Measurements from ENCODE around the gene TENM3. TPM values are rescaled to one million over a fixed set of nuclear protein-coding genes. Genes with fewer than 3 reads are reported as not detected.
A peak's percentile ranks its signal among the peaks of the same experiment; 100 is the strongest.

The TENM3 gene
- total RNA-seq, 1 experiment from 2014 or later = 0.87 TPM

DNA sequence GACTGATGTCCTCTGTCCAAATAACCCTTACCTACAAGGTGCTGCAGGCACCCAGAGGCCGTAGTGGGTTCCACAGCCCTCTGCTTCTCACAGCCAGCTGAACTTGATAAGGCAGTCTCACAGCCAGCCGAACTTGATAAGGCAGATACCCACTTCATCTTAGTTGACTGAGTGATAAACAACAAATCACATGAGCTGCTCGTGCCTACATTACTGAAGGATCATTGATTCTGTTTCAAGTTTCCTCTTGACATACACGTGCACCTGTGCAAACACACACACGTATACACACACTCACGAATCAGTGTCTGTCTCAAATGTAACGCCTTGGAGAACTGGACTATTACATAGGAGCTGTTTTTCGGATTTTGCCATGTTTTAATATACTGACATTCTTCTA, 397.7 kb downstream of the TENM3 start:
- Histone ChIP-seq H3K27ac (ENCODE audit: low read length) (no peak overlapping the region), H3F3A (ENCODE audit: low read length, unreplicated experiment) (no peaks in the 10 kb centered on the region)

DNA sequence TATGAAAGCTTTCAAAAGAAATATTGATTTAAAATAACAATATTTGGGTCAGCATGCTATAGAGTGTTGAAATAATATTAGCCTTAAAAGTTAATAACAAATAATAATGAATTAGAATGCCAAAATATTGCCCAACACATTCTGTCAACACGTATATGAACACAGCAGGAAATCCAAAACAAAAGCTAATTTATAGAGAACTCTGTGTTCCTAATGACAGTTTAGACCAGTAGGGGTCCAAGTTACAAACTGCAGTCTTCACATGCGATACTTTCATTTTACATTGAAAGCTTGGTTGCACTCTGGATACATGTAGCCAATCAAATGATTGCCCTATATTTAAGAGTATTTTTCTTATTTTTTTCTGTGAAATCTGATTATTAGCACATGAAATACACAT, 399.6 kb downstream of the TENM3 start:
- Histone ChIP-seq H3K9ac (ENCODE audit: low read length) (no peak overlapping the region), H3K27ac (ENCODE audit: low read length) (no peak overlapping the region), H3K27me3 (ENCODE audit: low read length) (no peaks in the 10 kb centered on the region), H3K4me3 (ENCODE audit: low read length) (no peak overlapping the region), H3K4me2 (ENCODE audit: low read length) (no peak overlapping the region), H3K79me2 (ENCODE audit: low read length) (no peaks in the 10 kb centered on the region), H3K4me1 (ENCODE audit: insufficient read depth, low read length) (no peaks in the 10 kb centered on the region), H3K36me3 (ENCODE audit: low read depth, low read length) (no peaks in the 10 kb centered on the region), H3K9me3 (ENCODE audit: low read length) (no peaks in the 10 kb centered on the region), H3K9me2 (replicated peaks; ENCODE audit: low read length) (no peaks in the 10 kb centered on the region), H4K20me1 (ENCODE audit: low read length) (no peaks in the 10 kb centered on the region), H2AFZ (ENCODE audit: low read length) (no peak overlapping the region), H3F3A (ENCODE audit: low read length, unreplicated experiment) (no peaks in the 10 kb centered on the region)
- ChIA-PET POLR2A (ENCODE audit: unreplicated experiment) (no interaction called here), CTCF (interaction anchor here (0.6 kb wide), 1 partner anchor 152 kb away, joined by 3 read pairs; no protein-coding TSS in a partner anchor)
- BruUV-seq (replicated peaks) = no TSS peak
- ATAC-seq = no peak
- TF ChIP-seq EZH2phosphoT487 (IDR thresholded peaks at IDR 0.05; ENCODE audit: borderline replicate concordance, low read length) (no peak), EZH2 (IDR thresholded peaks at IDR 0.05; ENCODE audit: low read length, unreplicated experiment) (no peak)
- TF ChIP-seq, protein P1, sequence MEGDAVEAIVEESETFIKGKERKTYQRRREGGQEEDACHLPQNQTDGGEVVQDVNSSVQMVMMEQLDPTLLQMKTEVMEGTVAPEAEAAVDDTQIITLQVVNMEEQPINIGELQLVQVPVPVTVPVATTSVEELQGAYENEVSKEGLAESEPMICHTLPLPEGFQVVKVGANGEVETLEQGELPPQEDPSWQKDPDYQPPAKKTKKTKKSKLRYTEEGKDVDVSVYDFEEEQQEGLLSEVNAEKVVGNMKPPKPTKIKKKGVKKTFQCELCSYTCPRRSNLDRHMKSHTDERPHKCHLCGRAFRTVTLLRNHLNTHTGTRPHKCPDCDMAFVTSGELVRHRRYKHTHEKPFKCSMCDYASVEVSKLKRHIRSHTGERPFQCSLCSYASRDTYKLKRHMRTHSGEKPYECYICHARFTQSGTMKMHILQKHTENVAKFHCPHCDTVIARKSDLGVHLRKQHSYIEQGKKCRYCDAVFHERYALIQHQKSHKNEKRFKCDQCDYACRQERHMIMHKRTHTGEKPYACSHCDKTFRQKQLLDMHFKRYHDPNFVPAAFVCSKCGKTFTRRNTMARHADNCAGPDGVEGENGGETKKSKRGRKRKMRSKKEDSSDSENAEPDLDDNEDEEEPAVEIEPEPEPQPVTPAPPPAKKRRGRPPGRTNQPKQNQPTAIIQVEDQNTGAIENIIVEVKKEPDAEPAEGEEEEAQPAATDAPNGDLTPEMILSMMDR (conservative IDR thresholded peaks at IDR 0.05; ENCODE audit: low read depth, low read length) = peak; percentile 37; the same call in 1 of the 2 replicates
- peak; percentile 21 for DNase-seq
- intact Hi-C loops (cut with micrococcal nuclease) = loop anchor here (10.0 kb wide), 1 partner anchor 162 kb away; no protein-coding TSS in a partner anchor

More for the DNA sequence above, 397.7 kb downstream of the TENM3 start:
- ChIA-PET CTCF (no interaction called here), POLR2A (ENCODE audit: unreplicated experiment) (no interaction called here)
- no peaks in the 10 kb centered on the region for H3K36me3 ChIP-seq (ENCODE audit: low read depth, low read length)
- H3K79me2 ChIP-seq (ENCODE audit: low read length) = no peaks in the 10 kb centered on the region
- no TSS peak for BruUV-seq (replicated peaks)
- intact Hi-C loops (cut with micrococcal nuclease) = loop anchor here (10.0 kb wide), 1 partner anchor 164 kb away; no protein-coding TSS in a partner anchor
- DNase-seq = no peak
- H3K9me2 ChIP-seq (replicated peaks; ENCODE audit: low read length) = no peaks in the 10 kb centered on the region
- TF ChIP-seq EZH2phosphoT487 (IDR thresholded peaks at IDR 0.05; ENCODE audit: borderline replicate concordance, low read length) = no peak
- H3K9me3 ChIP-seq (ENCODE audit: low read length) = no peaks in the 10 kb centered on the region
- H3K9ac ChIP-seq (ENCODE audit: low read length) = no peak overlapping the region
- H3K4me2 ChIP-seq (ENCODE audit: low read length) = no peak overlapping the region
- no peaks in the 10 kb centered on the region for H4K20me1 ChIP-seq (ENCODE audit: low read length)
- H3K4me1 ChIP-seq (ENCODE audit: insufficient read depth, low read length) = no peaks in the 10 kb centered on the region; the same call in 1 of the 2 replicates
- H3K27me3 ChIP-seq (ENCODE audit: low read length) = no peaks in the 10 kb centered on the region
- ATAC-seq = no peak
- H3K4me3 ChIP-seq (ENCODE audit: low read length) = no peak overlapping the region
- no peak overlapping the region for H2AFZ ChIP-seq (ENCODE audit: low read length)

DNA sequence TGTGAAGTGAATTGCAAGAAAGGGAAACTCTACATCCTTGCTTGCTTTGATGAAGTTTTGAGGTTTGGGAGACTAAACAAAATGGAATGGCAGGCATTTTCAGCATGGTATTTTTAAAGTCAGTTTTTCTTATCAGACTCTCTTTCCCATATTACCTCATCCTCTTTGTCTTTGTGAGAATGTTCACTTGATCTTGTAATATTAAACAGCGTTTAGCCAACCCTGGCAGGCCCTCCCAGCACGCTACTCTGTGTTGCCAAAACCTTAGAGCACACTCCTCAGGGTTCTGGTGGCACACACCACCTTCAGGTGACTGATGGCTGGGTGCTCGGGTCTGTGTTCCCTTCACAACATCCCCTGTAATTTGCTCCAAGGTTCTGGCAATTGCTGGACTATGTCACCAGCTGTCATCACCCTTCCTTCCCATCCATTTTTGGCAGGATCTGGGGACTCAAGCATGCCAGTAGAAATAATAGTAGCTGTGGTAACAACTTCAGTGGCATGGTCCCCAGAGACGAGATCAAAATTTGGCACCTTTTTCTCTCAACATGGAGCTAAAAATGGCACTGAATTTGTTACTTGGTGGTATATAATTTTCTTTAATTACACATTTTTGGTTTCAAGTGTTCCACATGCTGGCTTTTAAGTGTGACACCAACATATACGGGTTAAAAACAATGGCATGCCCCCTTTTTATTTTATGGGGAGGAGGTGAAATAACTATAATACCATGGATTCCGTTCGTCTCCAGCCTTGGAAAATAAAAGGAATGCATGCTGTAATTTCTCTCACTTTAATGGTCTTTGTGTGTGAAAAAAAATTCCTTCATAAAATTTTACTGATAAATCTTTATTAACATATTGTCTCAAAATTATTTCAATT, 400.8 kb downstream of the TENM3 start:
- no peak overlapping the region for H3K4me3 ChIP-seq (ENCODE audit: low read length)
- H3K9ac ChIP-seq (ENCODE audit: low read length) = no peak overlapping the region
- TF ChIP-seq EZH2 (IDR thresholded peaks at IDR 0.05; ENCODE audit: low read length, unreplicated experiment) = no peak
- TF ChIP-seq, protein P1 (conservative IDR thresholded peaks at IDR 0.05; ENCODE audit: low read depth, low read length) = no peak
- TF ChIP-seq EZH2phosphoT487 (IDR thresholded peaks at IDR 0.05; ENCODE audit: borderline replicate concordance, low read length) = no peak
- H3K9me2 ChIP-seq (replicated peaks; ENCODE audit: low read length) = no peaks in the 10 kb centered on the region
- no peak for DNase-seq
- intact Hi-C loops (cut with micrococcal nuclease) = loop anchor here (10.0 kb wide), 1 partner anchor 161 kb away; no protein-coding TSS in a partner anchor
- no peak overlapping the region for H3K4me2 ChIP-seq (ENCODE audit: low read length)
- no peaks in the 10 kb centered on the region for H3F3A ChIP-seq (ENCODE audit: low read length, unreplicated experiment)
- POLR2A ChIA-PET (ENCODE audit: unreplicated experiment) = no interaction called here
- no peaks in the 10 kb centered on the region for H4K20me1 ChIP-seq (ENCODE audit: low read length)
- ATAC-seq = no peak
- no peaks in the 10 kb centered on the region for H3K4me1 ChIP-seq (ENCODE audit: insufficient read depth, low read length)
- CTCF ChIA-PET = no interaction called here
- H3K36me3 ChIP-seq (ENCODE audit: low read depth, low read length) = no peaks in the 10 kb centered on the region
- no peak overlapping the region for H3K27ac ChIP-seq (ENCODE audit: low read length)
- H3K79me2 ChIP-seq (ENCODE audit: low read length) = no peaks in the 10 kb centered on the region
- no peak overlapping the region for H2AFZ ChIP-seq (ENCODE audit: low read length)
- H3K9me3 ChIP-seq (ENCODE audit: low read length) = no peaks in the 10 kb centered on the region
- no TSS peak for BruUV-seq (replicated peaks)
- no peaks in the 10 kb centered on the region for H3K27me3 ChIP-seq (ENCODE audit: low read length)
